Stimulated activated CD8-positive, alpha-beta memory T cell treated with anti-CD3 and anti-CD28 coated beads, Interleukin-4, amount 100 ng/mL, for 1 hour (primary cell): Measurements from ENCODE around the gene KDM4D.
"Not testable (repeated sequence)": the region's sequence is repeated elsewhere in the genome, so short reads cannot be mapped to it uniquely, and the experiment has no call there.

Experiments used
- DNase-seq, 2 donors: peaks; one replicate each; pipeline ENCODE4 v3.0.0-alpha.2; 2020; ENCODE audit warnings: low read depth in 2 of 2, low spot score in 1 of 2

Gene KDM4D

DNA sequence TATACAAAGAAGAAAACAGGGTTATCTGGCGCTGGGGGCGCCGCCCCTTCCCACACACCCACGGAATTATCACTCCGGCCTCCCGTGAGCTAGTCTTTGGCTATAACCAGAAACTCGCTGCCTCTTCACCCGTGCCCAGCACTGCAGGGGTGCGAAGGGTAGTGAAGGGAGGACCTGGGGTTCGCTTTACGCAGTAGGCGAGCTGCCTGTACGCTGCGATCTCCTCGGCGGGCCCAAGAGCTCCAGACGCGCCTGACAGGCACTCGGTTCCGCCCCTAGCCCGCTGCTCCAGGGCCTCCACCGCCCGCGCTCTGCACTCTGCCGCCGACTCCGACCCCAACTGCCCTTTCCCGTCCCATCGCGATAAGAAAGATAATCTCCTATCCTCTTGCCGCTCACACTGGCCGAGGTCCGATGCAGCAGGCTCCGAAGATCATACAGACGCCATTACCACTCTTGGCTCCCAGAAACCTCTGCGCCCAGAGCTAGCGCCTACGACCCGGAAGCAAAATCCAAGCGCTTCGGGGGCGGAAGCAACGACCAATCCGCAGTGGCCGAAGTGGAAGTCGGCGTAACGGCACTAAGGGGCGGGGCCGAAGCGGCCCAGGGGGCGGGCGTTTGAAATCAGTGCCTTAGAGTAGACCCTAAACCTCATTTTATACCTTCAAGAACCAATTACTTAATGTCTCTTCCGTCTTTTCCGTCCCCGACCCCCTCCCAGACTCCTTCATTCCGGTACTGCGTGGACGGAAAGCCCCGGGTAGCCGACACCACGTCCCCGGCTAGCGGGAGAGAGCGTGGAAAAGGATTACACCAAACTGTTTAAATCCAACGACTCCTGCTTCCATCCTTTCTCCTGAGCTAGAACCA is at the start of gene KDM4D, which contains the start of gene CWC15:
KDM4D (plus strand) TSS at position 611 of the 870 bp plus-strand sequence. CDS start 23,664 bp downstream, outside the sequence.
CWC15 (minus strand) TSS at position 458 of the 870 bp plus-strand sequence. CDS start 1,371 bp downstream, outside the sequence.
- peak; percentile 88 to 89 for DNase-seq

DNA sequence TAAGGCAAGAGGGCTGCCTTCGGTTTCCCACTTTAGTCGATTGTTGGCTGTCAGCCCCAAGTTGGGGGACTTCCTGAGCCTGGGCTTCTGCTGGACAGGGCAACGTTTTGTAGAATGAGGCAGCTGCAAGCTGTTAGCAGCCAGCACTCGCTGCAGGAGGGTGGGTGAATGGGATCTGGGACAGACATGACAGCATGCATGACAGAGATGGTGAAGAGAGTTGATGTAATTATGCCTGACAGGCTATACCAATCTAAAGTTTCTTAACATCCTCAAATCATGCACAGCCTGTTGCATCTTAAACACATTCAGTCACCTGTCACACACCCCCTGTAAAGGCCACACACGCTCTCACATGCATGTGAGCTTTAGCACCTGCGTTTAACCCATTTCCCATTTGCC is 49.3 kb upstream of the KDM4D start:
- no peak for DNase-seq

DNA sequence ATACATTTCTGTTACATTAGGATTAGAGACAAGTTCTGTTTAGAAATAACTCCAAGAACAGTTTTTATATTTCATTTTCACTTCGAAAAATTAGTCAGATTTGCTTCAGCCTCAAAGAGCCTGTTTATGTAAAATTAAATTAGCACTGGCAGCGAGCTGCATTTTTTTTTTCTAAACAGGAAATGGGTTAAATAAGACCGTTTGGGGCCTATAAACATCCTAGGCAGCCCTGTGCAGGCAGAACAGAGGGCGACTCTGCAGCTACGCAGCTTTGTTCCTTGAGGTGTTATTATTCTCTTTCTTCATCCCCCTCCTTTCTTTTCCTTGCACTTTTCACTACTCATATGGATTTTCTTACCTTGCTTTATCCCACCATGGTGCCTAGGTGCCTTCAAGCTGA is 48.9 kb upstream of the KDM4D start:
- DNase-seq, result no peak

DNA sequence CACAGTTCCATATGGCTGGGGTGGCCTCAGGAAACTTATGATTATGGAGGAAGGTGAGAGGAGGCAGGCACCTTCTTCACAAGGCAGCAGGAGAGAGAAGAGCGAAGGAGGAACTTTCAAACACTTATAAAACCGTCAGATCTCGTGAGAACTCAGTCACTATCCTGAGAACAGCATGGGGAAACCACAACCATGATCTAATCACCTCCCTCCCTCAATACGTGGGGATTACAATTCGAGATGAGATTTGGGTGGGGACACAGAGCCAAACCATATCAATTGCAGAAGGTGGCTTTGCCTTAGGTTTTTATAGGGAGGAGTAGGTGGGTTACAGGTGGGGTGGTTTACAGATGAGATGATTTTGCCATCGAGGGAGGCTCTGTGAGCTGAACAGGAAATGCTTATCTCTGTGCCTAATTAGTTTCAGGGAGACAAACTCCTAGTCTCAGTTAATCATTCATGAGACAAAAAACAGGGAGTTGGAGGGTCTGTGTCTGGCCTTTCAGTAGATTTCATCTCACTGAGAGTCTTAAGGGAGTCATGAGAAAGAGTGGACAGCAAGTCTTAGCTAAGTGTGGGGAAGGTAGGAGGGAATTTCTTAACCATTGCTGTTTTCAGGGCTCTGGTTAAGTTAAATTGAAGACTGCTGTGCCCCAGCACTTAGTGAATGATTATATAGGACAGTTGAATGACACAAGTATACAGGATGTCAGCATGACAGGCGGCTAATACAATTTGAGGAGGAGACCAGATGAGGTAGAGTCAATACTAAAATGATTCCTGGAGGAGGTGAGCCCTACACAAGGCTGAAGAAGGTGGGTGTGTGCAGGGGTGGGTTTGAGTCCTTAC is 47.9 kb upstream of the KDM4D start:
- no peak for DNase-seq

DNA sequence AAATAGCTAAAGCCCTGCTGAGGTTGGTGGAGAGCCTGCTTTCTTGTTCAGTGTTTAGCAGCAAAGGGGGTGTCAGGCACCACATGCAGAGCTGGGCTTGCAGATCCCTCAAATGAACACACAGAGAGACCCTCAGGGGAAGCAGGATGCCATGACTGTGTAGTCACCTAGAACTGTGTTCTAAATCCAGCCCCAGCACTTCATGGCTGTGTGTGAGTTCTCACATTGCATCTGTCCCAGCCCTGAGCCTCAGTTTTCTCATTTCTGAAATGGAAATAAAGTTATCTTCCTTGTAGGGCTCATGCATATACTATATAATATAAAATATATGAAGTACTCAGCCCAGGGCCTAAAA is 47.3 kb upstream of the KDM4D start:
- DNase-seq, result no peak

DNA sequence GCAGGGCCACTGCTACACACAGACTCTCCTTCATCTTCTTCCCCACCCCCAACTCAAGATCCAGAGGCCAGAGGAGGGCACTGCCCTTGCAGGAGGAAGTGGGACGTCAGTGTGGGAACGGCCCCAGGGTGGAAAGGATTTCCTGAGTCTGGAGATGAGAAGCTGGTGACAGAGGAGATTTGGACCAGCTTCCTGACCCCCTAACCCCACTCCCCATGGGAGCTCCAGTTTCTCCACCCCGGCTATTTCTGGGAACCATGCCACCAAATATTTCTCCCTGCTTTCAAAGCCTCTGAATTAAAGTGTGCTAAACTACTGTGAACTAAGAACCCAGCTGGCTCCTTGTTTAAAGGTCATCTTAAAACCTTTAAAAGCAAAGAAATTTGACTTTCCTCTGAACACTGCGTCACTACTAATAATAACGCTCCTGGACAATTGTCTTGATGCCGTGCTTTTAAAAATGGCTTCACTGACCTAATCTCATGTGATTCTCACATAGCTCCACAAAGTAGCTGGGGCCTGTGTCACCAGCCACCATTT is 46.7 kb upstream of the KDM4D start:
- DNase-seq, result no peak

DNA sequence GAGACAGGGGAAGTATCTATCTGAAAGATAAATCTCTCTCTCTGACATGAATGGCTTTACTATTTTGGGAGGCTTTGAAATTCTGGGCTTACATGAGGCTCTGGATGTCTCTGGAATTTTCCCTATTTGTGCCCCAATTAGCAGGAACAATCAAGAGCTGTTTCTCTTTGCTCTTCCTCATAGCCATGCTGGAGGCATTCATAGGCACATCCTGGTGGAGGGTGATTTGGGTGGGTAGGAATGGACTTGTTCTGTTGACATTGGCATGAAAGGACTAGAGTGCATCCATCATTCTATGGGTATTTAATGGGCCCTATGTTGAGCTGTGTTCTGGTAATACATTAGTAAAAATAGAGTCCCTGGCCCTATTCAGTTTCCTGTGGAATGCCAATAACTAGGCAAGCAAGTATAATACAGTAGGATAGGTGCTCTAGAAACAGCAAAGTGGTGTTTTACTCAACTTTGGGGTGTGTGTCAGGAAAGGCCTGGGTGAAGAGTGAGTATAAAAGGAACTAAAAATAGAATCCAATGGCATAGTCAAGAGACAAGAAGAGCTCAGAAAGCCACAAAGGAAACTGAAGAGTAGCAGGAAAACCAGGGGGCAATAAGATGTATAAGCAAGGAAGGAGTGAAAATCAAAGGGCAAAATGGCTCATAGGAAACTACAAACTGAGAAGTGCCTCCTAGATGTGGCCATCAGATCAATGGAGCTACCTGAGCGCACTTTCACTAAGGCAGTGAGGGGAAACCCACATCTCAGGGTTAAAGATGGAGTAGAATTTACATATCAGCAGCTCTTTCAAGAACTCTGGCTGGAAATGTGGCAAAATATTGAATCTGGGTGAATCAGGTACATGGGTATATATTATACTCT is 45.2 kb upstream of the KDM4D start:
- DNase-seq, result no peak

DNA sequence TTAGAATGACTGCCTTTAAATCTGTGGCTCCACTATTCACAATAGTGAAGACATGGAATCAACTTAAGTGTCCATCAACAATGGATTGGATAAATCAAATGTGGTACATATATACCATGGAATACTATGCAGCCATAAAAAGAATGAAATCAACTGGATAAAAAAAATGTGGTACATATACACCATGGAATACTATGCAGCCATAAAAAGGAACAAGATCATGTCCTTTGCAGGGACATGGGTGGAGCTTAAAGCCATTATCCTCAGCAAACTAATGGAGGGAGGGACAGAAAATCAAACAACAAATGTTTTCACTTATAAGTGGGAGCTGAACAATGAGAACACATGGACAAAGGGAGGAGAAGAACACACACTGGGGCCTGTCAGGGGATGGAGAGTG is 41.4 kb upstream of the KDM4D start:
- not testable (repeated sequence) for DNase-seq

DNA sequence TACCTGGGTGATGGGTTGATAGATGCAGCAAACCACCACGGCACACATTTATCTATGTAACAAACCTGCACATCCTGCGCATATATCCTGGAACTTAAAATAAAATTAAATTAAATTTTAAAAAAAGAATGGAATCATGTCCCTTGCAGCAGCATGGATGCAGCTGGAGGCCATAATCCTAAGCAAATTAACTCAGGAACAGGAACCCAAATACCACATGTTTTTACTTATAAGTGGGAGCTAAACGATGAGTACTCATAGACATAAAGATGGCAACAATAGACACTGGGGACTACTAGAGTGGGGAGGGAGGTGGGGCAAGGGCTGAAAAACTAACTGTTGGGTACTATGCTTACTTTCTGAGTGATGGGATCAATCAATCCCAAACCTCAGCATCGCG is 41.0 kb upstream of the KDM4D start:
- DNase-seq, result no peak

DNA sequence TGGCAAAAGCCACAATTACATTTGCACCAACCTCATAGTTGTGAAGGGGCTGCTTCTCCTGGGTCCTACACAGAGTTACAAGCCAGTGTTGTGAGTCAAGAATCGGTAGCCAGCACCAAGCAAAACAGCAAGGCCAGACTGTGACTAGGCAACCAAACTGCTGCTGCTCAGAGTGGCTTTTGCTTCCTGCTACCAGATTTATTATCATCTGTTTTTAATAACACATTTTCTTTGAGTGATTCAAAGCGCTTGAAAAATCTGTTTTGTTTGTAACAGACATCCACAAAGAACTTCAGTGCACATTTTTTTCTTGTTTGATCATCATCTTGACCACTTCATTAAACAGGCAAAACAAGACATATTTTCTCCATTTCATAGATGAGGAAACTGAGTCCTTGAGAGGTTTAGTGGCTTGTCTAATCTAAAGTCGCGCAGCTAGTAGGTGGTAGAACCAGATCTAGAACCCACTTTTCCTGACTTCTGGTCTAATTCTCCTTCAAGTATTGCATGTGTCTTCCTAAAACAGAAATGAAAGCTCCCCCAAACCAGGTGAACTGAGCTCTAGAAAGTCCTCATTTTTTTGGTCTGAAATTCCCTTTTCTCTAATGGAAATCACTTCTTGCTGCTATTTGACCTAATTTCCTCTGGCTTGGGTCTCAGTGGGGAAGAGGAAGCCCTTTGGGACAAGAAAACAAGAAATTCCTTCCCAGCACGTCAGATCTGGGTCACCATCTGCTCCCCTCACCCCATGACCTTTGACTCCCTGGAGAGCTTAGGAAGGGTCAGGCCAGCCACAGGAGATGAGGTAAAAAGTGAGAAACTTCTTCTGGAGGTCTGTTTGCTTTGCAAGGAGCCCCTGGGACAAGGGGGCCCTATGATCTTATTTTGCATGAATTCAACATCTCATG is 40.0 kb upstream of the KDM4D start:
- DNase-seq, result no peak

DNA sequence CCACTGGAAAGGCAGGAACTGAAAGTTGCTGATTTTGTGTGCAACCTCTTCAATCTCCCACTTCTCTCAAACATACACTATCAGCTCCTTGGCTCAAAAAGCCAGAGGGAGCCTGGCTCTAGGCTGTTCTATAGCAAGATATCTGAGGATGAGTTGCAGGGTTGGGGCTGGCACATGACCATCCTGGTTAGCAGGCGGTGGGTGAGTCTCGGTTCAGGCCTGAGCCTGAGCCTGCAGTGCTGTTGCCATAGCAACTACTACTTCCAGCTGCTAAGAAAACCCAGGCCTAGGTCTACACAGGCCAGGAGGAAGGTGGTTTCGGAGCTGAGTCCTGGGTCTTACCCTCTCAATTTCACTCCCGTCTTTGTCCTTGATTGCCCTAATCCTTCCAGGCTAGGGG is 39.1 kb upstream of the KDM4D start:
- no peak for DNase-seq

DNA sequence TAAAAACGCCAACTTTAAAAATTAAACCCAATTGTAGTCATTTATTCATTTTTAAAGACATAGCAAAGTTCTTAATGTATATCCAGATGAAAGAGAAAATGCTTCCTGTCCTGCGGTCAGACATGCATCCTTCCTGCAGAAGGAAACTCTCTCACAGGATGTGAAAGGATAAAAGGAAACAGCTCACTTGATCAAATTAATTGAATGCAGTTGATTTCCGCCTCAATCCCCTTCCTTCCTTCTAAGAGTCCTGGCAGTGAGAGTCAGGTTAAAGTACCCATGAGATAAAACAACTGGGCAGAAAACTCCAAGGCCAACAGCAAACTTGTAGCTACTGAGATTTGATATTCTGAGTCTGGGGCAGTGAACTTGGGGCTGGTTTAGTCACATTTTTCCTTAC is 38.7 kb upstream of the KDM4D start:
- no peak for DNase-seq

DNA sequence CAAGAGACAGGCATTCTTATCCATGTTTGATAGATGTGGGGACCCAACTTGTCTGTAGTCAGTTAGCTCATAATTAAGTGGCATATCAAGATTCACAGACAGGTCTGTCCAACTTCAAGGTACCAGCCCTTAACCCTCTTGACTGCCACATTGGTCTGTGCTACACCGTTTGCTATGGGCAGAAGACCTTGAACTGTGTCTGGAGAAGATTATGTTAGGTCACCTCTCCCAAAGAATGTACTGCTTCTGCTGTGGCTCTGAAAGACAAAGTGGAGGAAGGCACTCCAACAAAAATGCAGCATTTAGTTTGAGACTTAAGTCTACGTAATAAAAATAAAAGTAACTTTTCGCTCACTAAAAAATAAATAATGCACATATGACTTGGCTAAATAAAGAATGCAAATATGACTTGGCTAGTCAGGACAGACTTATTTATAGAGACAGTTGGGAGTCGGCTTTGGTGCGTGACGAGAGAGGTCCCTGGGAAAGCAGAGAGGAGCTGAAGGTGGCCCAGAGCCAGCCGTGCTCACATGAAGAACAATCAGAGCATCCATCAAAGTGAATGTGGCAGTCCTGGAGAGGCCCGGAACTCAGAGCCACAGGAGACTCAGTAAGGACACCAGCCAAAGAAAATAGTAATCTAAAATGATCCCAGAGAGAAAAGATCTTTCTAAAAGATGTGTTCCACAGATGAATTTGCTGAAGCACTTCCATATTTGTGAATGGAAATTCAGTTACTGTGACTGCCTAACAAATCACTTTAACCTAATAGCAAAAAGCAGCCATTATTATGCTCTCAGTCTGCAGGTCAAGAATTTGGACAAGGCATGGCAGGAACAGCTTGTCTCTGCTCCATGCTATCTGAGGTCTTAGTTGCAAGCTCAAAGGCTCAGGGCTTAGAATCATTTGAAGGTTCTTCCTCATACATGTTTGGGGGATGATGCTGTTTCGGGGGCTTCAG is 35.1 kb upstream of the KDM4D start:
- DNase-seq, result no peak

DNA sequence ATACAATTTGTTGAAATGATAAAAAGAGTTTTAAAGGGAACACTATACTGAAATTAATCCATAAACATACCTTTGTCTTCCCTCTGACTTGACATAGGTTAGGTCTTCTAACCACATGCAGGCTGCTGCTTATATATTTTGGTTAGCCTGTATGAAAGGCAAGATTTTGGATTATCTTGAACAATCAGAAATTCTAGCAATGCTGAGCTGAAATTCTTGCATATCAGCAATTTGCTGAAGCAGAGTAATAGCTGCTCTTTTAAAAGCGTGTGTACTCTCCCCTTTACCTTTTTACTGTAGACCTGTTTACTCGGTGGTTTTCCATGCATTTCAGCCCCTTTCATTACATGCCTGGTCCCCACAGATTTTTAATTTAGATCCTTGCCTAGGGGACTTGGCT is 34.2 kb upstream of the KDM4D start:
- no peak for DNase-seq

DNA sequence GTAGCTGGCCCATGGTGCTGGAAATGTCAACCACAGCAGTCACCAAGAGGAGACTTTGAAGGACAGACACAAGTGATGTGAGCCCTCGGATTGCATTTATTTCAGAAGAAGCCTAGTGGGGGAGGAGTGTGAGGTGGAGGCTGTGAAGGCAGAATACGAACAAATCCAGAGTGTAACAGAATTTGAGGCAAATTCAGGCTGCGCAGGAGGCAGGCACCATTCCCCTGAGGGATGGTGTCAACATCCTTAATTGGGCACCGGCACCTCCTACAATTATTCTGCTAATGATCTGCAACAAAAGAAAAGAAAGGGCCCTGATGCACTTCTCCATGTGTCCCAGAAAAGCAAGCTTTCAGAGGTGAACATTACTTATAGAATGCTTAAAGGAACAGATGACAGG is 32.4 kb upstream of the KDM4D start:
- DNase-seq, result no peak

DNA sequence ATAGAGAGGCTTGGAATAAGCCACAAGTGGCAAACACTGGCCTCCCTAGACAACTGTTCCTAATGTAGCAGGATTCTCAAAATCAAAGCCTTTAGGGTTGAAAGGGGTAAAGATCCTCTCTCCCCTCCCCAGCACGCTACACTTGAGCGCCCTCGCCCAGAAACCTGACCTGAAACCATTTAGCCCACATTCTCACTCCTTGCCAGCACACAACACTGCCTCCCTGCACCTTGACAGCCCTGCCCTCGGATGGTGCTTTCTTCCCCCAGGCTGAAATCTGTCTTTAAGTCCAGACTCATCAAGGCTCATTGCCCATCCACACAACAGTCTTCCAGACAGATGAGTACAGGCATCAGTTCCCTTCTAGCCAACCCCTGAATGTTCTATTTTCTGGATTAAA is 26.7 kb upstream of the KDM4D start:
- no peak for DNase-seq

DNA sequence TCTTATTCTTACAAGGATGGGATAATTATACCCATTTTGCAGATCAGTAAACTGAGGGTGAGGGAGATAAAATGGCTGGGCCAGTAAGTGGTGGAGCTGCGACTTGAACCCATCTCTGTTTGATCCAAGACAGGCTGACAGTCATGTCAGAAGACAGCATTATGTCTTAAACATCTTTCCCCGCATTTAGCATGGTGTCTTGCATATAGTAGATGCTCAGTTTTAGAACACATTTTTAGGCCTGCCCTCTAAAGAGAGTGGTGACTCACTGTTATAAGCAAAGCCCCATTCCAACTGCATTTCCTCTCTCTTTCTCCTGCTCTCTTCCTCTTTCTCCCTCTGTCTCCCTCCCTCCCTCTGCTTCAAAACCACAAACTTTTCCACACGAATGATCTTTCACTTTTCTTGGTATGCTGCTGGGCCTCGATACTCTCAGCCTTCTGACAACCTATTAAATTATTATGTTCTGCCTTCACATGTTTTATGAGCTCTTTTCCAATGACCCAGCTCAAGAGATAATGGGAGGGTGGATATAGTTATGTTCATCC is 25.4 kb upstream of the KDM4D start:
- no peak for DNase-seq

DNA sequence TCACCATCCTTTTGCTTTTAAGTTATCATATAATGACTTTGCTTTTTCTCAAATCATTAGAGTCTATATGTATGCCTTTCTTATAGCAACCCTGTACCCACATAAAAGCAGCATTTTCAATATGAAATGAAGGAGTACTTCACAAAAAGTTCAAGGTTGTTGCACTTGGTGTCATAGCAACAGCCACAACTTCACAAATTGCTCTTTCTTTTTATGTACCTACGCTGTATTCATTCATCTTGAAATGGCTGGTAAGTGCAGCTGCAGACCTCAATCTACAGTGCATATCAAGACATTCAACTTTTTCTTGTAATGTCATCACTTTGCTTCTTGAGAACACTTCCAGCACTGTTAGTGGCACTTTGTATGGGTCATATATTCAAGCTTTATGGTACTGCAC is 18.8 kb upstream of the KDM4D start:
- no peak for DNase-seq
